ENCODE results near the gene PSENEN.

DNA sequence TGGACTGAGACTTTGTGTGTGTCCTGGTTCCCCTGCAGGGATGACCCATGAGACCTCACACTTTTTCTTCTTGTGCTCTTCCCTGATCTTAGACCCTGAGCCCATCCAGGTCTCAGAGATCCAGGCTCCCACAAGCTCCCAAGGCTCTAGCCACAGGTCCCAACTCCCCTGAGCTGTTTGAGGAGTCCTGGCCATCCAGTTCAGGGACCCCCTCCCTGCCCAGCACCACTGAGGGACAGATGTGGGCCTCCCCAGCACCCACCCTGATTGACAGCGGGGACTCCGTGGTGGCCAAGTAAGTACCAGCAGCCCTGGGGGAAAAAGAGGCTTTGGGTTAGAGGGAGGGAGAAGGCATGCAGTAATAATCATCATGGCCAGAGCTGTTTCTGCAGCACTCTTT, 14.2 kb downstream of the PSENEN start:
- TF ChIP-seq CTCF (IDR thresholded peaks at IDR 0.05) (no peak), POLR2A (IDR thresholded peaks at IDR 0.05) (no peak)

Measured in Peyer's patch (tissue), 4 donors.